Skin epidermis (tissue), 12 donors: ENCODE results near the gene OBSCN.

ENCODE experiments used
- H3K27ac ChIP-seq, 21 experiments: fragments of 200-600 bp; sonication (generic) in 11 of 21; one replicate each; pipeline ENCODE4 v1.5.0; 2020; ENCODE audit warnings: mild to moderate bottlenecking in 3 of 21, inconsistent platforms in 2 of 21, moderate library complexity in 2 of 21
- H3K4me3 ChIP-seq, 7 experiments: fragments of 200-600 bp; sonication (generic) in 2 of 7; one replicate each; pipeline ENCODE4 v1.5.0; 2020; ENCODE audit warnings: inconsistent platforms in 2 of 7, mild to moderate bottlenecking in 2 of 7, moderate library complexity in 1 of 7

Gene OBSCN

DNA sequence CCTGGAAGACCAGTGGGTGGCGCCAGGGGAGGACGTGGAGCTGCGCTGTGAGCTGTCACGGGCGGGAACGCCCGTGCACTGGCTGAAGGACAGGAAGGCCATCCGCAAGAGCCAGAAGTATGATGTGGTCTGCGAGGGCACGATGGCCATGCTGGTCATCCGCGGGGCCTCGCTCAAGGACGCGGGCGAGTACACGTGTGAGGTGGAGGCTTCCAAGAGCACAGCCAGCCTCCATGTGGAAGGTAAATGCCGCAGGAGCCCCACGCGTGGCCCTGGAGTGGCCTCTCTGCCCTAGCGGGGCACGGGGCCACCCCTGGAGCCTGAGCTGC lies 75.2 kb downstream of the OBSCN start:
- Histone ChIP-seq H3K27ac (no peak overlapping the region), H3K4me3 (no peak overlapping the region)

DNA sequence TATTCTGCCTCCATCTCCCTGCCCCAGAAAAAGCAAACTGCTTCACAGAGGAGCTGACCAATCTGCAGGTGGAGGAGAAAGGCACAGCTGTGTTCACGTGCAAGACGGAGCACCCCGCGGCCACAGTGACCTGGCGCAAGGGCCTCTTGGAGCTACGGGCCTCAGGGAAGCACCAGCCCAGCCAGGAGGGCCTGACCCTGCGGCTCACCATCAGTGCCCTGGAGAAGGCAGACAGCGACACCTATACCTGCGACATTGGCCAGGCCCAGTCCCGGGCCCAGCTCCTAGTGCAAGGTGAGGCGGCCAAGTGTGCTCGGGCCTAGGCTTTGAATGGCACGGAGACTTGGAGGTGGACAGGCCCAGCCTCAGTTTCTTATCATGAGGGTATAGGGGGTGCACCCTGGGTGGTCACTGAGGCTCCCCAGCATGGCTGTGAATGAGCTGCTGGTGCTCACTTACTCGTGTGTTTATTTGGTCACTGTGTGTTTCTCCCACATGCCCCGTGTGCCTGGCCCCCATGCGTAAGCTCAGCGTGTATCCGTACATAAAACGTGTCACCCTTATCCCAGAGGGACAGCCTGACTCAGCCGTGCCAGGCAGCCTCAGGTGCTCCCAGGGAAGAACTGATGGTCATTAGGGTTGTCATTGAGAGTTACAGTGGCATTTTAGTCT lies 75.8 kb downstream of the OBSCN start:
- no peak overlapping the region for H3K4me3 ChIP-seq
- no peak overlapping the region for H3K27ac ChIP-seq

DNA sequence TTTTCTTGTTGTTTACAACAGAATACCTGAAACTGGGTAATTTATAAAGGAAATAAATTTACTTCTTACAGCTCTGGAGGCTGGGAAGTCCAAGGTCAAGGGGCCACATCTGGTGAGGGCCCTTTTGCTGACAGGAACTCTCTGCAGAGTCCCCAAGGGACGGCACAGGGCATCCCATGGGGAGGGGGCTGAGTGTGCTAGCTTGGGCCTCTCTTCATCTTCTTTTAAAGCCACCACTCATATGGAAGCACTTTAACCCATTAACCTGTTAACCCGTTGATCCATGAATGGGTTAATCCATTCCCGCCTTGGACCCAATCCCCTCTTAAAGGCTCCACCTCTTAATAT lies 76.3 kb downstream of the OBSCN start:
- H3K4me3 ChIP-seq = no peak overlapping the region
- no peak overlapping the region for H3K27ac ChIP-seq

DNA sequence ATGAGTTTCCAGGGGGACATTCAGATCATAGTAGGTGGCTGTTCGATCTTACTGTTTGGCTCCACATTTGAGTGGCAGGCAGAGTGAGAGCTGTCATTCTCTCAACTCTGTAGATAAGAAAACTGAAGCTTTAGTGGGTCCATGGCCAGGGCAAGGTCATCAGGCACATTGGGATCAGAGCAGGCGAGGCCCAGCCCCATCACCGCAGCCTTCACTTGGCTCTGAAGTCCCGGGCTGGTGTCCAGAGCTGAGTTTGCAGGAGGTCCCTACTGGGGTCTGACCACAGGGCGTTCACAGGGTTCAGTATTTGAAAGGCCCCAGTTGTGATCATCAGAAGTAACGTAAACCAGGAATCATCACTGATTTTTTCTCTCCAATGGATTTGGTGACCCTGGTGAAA lies 76.7 kb downstream of the OBSCN start:
- Histone ChIP-seq H3K4me3 (no peak overlapping the region), H3K27ac (no peak overlapping the region)

DNA sequence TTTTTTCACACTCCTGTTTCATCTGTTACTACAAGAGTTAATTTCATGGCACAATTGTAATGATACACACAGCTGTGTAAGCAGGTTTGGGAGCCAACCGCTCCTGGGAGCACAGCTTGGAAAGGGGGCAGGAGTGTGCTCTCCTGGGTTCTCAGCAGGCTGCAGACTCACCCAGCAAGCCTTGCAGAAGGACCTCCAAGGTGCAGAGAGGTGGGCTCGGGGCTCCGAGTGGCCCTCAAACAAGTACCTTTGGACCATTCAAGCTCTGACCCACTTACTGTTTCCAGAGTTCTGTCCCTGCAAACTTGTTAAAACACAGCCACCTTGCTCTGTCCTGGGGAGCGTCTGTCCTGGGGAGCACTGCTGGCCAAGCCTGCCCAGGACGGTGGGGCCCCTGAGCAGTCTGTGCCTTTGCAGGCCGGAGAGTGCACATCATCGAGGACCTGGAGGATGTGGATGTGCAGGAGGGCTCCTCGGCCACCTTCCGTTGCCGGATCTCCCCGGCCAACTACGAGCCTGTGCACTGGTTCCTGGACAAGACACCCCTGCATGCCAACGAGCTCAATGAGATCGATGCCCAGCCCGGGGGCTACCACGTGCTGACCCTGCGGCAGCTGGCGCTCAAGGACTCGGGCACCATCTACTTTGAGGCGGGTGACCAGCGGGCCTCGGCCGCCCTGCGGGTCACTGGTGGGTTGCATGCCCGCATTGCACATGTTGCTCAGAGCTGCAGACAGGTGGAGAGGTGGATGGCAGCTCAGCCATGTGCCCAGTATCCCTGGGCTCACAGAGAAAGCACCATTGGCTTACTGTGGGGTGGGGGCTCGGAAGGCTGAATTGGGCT lies 78.0 kb downstream of the OBSCN start:
- H3K4me3 ChIP-seq = no peak overlapping the region

DNA sequence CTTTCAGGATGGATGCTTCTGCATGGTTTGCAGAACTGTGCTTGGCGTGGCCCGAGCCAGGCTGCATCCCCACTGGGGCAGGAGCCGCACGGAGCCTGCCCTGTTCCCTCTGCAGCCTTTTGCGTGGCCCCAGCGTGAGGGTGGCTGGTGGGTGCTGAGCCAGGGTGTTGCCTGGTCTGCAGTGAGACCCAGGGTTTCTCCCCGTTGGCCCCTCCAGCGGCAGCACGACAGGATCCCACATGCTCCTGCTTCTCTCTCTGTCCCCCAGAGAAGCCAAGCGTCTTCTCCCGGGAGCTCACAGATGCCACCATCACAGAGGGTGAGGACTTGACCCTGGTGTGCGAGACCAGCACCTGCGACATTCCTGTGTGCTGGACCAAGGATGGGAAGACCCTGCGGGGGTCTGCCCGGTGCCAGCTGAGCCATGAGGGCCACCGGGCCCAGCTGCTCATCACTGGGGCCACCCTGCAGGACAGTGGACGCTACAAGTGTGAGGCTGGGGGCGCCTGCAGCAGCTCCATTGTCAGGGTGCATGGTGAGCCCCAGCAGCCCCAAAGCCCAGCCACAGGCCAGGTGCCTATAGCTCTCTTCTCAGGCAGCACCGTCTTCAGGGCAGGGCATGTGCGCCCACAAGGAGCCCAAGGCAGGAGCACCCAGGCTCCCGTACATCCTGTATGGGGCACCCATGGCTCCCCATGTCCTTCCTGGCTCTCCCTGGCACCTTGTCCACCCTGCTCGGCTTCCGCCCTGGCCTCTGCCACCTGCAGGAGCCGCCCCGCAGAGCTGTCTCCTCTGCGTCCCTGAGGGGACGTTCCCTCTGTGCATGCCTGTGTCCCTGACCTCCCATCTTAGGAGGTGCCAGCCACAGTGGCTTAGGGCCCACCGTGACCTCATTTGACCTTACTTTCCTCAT lies 78.9 kb downstream of the OBSCN start:
- Histone ChIP-seq H3K27ac (no peak overlapping the region), H3K4me3 (no peak overlapping the region)

More for the DNA sequence above, 78.0 kb downstream of the OBSCN start:
- H3K27ac ChIP-seq = no peak overlapping the region

DNA sequence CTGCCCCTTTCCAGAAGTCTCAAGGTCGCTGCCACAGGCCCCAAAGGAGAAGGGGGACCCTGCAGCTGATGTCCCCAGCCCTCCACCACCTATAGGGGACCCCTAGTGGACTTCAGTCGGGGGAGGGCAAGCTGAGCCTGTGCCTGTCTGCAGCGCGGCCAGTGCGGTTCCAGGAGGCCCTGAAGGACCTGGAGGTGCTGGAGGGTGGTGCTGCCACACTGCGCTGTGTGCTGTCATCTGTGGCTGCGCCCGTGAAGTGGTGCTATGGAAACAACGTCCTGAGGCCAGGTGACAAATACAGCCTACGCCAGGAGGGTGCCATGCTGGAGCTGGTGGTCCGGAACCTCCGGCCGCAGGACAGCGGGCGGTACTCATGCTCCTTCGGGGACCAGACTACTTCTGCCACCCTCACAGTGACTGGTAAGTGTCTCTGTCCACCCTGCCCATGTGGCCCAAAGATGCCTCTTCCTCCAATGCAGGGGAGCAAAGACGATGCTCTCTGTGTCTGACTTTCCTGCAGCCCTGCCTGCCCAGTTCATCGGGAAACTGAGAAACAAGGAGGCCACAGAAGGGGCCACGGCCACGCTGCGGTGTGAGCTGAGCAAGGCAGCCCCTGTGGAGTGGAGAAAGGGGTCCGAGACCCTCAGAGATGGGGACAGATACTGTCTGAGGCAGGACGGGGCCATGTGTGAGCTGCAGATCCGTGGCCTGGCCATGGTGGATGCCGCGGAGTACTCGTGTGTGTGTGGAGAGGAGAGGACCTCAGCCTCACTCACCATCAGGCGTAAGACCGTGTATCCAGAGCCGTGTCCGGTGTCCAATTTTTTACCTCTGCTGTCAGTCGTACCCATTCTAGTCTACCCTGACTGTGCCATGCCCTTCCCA lies 79.9 kb downstream of the OBSCN start:
- H3K27ac ChIP-seq = no peak overlapping the region

DNA sequence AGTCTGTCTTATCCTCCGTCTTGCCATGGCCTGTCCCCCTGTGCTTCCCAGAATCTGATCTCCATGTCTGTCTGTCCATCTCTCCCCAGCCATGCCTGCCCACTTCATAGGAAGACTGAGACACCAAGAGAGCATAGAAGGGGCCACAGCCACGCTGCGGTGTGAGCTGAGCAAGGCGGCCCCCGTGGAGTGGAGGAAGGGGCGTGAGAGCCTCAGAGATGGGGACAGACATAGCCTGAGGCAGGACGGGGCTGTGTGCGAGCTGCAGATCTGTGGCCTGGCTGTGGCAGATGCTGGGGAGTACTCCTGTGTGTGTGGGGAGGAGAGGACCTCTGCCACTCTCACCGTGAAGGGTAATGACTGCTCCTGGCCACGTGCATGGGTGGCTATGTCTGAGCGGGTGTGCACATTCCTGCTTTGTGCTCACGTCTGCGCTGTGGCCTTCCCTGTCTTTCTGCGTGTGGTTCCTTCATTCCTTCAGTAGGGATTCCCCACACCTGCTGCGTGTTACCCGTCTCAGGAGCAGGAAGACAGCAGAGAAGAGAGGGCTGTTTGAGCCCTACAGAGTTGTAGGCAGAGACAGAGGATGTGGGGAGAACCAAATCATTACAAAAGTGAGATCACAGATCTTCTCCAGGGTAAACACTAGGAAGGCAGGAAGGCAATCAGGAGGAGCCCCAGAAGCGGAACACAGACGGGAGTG lies 80.8 kb downstream of the OBSCN start:
- no peak overlapping the region for H3K27ac ChIP-seq
- H3K4me3 ChIP-seq = no peak overlapping the region

More for the DNA sequence above, 79.9 kb downstream of the OBSCN start:
- H3K4me3 ChIP-seq = no peak overlapping the region

DNA sequence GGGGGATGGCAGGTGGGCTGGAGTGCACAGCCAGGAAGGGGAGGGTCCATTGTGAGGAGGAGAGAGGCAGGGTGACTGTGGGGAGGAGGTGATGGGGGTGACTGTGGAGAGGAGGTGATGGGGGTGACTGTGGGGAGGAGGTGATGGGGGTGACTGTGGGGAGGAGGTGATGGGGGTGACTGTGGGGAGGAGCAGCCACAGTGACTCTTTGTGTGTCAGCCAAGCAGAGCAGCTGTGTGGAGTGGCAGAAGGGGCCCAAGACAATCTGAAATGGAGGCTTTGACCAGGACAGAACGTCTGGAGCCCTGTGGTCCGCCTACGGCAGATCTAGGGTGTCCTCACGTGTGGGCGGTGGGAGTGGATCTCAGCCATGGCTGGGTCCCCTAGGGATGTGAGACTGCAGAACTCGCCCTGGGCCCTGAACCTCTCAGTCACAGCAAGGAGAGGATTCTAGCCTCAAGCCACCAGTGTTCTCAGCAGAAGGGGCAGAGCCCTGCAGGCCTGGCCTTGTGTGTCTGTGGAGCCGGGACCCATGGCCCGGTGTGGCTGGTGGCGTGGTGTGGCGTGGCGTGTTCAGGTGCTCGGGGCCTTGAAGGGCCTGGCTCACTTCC lies 81.5 kb downstream of the OBSCN start:
- Histone ChIP-seq H3K27ac (no peak overlapping the region), H3K4me3 (no peak overlapping the region)

DNA sequence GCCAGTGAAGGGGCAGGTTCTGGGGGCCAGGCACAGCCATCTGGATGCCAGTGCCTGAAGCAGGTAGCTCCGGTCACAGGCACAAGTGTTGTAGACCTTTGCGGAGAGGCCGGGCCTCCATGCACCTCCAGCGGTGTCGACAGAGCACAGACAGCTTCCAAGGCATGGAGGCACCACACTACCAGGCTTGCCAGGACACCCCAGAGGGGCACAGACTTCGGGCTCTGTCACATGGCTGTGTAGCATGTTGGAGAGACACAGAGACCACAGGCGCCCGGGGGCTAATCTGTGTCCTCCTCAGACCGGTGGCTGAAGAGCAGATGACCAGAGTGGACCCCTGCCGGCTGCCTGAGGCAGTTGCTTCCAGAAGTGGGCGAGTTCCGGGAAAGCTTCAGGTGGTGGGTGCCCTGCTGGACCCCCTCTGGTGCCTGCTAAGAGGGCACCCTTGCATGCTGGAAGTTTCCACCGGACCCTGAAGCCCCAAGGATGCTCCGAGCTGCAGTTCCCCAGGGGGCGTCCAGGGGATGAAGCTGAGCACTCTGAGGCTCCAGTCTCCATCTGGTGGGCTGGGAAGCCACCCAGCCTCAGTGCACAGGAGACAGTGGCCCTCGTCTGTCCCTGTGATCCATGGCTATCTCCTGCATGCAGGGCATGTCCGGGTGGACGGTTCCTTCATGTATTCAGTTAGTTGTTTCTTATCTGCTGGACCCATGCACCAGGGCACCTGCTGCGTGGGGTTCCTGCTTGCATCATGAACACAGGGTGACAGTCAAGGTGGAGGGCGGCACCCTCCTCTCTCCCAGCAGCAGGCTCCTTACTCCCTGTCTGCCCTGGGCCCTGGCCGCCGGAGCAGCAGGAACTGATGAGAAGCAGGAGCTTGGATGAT lies 82.4 kb downstream of the OBSCN start:
- no peak overlapping the region for H3K4me3 ChIP-seq
- H3K27ac ChIP-seq = no peak overlapping the region

DNA sequence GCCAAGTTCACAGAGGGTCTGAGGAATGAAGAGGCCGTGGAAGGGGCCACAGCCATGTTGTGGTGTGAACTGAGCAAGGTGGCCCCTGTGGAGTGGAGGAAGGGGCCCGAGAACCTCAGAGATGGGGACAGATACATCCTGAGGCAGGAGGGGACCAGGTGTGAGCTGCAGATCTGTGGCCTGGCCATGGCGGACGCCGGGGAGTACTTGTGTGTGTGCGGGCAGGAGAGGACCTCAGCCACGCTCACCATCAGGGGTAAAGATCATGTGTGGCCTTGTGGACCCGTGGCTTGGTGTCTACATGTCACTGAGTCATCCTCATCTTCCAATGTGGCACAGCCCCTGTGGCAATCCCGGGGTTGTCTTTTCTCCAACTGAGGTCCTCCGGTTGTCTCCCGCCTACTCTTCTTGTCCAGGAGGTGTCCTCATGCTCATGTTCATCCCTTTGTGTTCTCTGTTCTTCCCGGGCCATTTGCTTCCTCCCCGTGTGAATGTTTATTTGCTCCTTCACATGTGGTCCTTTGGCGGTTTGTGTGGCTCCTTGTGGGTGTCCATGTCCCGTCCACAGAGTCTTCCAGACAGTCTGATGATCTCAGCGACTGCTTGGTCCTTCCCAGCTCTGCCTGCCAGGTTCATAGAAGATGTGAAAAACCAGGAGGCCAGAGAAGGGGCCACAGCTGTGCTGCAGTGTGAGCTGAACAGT lies 84.2 kb downstream of the OBSCN start:
- Histone ChIP-seq H3K4me3 (no peak overlapping the region), H3K27ac (no peak overlapping the region)

DNA sequence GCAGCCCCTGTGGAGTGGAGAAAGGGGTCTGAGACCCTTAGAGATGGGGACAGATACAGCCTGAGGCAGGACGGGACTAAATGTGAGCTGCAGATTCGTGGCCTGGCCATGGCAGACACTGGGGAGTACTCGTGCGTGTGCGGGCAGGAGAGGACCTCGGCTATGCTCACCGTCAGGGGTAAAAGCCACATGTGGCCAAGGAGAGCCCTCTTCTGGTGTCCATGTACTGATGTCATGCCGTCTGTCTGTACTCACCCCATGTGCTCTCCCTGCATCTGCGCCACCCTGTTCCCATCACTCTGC lies 84.7 kb downstream of the OBSCN start:
- no peak overlapping the region for H3K4me3 ChIP-seq

DNA sequence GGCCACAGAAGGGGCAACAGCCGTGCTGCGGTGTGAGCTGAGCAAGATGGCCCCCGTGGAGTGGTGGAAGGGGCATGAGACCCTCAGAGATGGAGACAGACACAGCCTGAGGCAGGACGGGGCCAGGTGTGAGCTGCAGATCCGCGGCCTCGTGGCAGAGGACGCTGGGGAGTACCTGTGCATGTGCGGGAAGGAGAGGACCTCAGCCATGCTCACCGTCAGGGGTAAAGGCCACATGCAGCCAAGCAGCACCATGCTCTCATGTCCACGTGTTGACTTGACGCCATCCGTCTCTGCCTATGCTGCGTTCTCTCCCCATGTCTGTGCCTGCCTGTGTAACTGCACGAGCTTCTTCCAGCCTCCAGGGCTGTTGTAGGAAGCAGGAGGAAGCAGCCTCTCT lies 85.5 kb downstream of the OBSCN start:
- no peak overlapping the region for H3K27ac ChIP-seq
- no peak overlapping the region for H3K4me3 ChIP-seq

More for the DNA sequence above, 84.7 kb downstream of the OBSCN start:
- H3K27ac ChIP-seq = no peak overlapping the region

DNA sequence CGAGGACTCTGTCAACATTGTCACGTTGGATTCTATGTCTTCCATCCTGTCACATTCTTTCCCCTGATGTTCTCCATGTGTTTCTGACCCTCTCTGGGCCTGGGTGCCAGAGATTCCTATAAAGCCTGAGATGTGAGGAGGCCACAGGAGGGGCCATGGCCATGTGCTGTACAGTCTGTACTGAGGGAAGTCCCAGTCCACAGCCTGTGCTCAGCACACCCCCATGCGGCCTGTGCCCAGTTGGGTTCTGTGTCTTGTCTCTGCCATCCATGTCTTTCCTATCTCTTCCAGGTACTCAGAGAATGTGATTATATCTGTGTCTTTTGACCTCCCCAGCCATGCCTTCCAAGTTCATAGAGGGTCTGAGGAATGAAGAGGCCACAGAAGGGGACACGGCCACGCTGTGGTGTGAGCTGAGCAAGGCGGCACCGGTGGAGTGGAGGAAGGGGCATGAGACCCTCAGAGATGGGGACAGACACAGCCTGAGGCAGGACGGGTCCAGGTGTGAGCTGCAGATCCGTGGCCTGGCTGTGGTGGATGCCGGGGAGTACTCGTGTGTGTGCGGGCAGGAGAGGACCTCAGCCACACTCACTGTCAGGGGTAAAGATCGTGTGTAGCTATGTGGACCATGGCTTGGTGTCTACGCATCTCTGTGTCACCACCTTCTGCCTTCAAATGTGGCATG lies 86.1 kb downstream of the OBSCN start:
- Histone ChIP-seq H3K27ac (no peak overlapping the region), H3K4me3 (no peak overlapping the region)

DNA sequence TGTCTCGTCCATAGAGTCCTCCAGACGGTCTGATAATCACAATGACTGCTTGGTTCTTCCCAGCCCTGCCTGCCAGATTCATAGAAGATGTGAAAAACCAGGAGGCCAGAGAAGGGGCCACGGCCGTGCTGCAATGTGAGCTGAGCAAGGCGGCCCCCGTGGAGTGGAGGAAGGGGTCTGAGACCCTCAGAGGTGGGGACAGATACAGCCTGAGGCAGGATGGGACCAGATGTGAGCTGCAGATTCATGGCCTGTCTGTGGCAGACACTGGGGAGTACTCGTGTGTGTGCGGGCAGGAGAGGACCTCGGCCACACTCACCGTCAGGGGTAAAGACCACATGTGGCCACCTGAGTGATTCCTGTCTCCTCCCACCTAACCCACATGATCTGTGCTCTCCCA lies 86.9 kb downstream of the OBSCN start:
- Histone ChIP-seq H3K27ac (no peak overlapping the region), H3K4me3 (no peak overlapping the region)

DNA sequence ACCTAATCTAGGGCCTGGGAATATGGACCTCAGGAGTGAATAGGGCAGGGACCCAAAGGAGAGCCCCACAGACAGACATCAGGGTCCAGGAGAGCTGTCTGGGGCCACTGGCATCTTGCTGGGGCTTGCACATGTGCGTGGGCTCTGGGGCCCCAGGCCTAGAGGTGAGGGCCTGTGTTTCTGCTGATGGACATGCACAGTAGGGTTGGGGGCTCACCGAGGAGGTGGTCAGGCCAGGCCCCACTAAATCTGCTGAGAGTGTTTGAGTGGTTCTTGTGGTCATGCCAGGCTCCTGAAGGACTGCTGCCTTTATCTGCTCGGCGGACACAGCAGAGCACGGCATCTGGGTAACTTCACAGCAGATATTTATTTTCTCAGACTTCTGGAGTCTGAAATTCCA lies 87.4 kb downstream of the OBSCN start:
- H3K4me3 ChIP-seq = no peak overlapping the region
- no peak overlapping the region for H3K27ac ChIP-seq

DNA sequence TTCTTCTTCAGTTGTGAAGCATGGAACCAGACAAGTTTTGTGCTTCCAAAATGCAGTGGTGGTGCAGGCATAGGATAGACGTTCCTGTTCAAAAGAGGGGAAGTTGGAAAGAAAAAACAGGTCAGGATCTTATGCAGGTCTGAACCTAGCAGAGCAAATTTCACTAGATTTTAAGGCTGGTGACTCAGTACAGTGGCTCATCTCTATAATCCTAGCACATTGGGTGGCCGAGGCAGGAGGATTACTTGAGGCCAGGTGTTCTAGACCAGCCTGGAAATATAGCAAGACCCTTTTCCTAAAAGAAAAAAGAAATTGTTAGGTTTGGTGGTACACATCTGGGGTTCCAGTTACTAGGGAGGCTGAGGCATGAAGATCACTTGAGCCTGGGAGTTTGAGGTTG lies 88.1 kb downstream of the OBSCN start:
- H3K4me3 ChIP-seq = no peak overlapping the region
- H3K27ac ChIP-seq = no peak overlapping the region
